Renal pelvis (tissue), 4 donors: ENCODE measurements around the gene LARGE1. TPM values are rescaled to one million over a fixed set of nuclear protein-coding genes. Genes with fewer than 3 reads are reported as not detected.
"Not testable (repeated sequence)": the region's sequence is repeated elsewhere in the genome, so short reads cannot be mapped to it uniquely, and the experiment has no call there.

ENCODE experiments used
- DNase-seq: peaks from one replicate; pipeline ENCODE4 v3.0.0-alpha.2; 2013
- polyA plus RNA-seq, 3 donors: library from polyadenylated mRNA; unstranded; fragments of 120-200 nt; gene quantifications; one replicate each; pipeline ENCODE4 v1.2.1, GENCODE V29; 2013; ENCODE audit not compliant: insufficient read length in 3 of 3

LARGE1 gene
- polyA plus RNA-seq, 3 donors, result 27.6 to 31.2 (median 28.1) TPM

DNA sequence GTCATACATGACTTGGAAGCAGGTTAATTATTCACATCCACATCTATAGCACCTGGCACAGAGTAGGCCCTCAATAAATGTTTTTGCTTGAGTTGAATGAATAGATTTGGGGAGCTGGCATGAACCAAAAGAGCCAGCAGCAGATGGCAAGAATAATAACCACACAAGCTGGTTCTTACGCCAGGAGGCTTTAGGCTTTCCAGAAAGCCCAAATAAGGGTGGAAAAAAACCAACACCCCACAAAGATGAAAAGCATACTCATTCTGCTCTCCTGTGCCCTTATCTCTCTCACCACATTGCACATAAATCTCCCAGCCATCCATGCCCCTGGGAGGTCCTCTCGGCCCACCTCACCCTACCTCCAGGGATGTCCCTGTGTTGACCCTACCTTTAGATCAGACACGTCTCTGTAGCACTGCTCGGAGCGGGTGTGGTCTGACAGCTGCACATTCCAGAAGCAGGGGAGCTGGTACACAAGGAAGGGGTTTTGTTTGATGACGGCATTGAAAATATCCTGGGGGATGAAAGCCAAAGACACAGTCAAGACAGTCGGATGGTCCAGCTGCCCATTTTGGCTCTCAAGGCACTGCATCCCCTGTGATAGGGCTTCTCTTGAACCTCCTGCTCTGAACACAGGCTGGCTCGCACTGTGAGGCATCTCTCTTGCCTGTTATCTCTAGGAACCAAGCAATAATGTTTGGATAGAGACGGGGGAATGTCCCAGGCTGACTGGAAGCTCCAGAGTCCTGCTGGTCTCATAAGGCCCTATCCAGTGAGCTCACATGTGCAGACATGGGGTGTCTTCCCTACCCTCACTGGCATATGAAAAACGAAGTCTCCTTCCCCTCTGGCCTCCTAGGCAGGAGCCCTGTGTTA lies 538.5 kb downstream of the LARGE1 start:
- no peak for DNase-seq

DNA sequence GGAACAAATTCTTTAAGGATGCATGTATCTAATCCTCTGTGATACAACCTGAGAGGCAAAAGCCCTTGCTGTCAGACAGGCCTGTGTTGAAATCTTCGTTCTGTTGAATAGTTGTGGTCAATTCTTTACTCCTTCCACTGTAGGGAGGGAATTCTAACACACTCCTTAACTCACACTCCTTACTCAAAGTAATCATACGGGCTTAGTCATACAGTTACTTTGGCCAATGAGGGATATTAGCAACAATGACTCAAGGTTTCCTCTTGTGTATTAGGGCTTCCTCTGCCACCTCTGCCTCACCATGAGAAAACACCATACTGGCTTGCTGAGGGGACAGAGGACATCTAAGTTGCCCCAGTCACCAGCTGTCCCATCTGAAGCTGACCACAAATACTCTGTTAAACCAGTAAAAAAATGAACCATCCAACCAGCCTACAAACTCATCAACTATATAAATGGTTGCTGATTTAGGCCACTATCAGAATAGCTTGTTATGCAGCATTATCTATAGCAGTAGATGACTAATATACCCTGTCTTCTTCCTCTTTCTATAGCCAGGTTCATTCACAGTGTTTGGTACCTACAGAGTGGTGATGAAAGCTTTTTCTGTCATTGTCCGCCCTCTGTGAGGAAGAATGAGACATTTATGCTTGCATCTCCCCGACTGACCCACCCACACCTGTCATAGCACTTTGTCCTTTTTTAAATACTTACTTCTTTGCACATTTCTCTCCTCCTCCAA lies 539.3 kb downstream of the LARGE1 start:
- DNase-seq, result no peak

DNA sequence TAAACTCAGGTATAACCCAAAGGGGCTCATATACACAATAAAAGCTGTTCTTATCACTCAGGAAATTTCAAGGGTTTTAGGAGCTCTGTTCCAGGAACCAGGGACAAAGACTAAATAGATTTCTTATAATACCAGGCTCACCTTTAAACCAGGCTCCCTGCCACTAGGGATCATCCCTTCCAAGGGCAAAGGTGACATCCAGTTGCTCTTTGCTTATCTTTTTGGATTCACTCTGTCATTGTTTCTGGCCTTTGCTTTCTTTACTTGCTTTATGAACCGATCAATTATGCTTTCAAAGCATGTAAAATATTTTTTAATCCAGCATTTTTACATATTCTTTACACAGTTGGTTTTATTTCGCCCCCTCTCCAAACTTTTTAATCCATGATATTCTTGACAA lies 540.4 kb downstream of the LARGE1 start:
- no peak for DNase-seq

DNA sequence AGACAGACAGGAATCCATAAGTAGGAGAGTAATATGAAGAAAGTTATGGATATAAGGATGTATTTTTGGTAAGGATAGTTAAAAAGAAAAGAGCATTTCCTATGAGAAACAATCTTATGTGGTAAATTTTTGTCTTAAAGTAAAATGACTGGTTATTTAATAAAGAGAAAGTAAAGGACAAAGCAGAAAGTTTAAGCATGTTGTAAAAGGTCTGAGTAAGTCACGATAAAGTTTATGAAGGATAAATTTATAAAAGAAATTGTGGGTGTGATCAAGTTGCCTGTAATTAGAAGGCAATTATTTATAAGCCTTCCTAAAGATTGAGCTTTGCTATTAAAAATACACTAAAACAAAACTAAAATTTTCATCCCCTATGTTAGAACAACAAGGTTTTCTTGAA lies 547.4 kb downstream of the LARGE1 start:
- no peak for DNase-seq

DNA sequence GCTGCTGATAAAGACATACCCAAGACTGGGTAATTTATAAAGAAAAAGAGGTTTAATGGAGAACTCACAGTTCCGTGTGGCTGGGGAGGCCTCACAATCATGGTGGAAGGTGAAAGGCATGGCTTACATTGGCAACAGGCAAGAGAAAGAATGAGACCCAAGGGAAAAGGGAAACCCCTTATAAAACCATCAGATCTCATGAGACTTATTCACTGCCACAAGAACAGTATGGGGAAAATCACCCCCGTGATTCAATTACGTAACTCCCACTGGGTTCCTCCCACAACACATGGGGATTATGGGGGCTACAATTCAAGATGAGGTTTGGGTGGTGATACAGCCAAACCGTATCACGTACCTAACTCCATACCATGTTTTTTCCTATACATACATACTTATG lies 557.0 kb downstream of the LARGE1 start:
- DNase-seq, result not testable (repeated sequence)

DNA sequence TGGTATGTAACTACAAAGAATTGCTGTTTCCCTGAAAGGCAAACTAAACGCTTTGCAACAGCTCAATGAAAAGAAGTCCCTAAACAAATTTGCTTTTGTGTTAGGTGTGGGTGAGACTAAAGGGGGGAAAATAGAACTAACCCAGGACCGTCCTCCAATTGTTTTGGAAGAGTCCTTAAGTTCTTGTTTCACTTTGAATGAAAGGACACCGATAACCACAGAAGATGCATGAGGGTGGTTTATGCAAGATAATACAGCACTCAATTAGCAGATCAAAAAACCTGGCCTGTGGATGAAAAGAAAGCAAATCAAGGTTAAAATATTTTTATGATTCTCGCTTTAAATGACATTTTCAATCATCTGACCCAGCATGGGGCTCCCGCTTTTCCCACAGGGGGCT lies 557.6 kb downstream of the LARGE1 start:
- DNase-seq, result no peak

DNA sequence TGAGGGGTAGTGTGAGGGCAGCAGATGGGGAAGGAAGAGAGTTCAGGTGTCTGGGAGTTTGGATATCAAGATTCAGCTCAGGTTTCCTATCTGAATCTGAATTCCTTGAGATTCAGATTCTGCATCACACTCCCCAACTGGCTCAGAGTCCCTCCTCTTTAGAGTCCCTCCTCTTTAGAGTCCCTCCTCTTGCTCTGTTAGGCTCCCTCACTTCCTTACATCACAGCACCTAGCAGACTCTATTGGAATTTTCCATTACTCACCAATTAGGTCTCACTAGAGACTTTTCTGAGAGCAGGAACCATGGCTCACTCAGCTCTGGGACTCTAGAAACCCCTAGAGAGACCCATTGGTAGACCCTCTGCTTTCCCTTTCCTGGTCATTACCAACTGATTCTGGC lies 558.7 kb downstream of the LARGE1 start:
- no peak for DNase-seq

DNA sequence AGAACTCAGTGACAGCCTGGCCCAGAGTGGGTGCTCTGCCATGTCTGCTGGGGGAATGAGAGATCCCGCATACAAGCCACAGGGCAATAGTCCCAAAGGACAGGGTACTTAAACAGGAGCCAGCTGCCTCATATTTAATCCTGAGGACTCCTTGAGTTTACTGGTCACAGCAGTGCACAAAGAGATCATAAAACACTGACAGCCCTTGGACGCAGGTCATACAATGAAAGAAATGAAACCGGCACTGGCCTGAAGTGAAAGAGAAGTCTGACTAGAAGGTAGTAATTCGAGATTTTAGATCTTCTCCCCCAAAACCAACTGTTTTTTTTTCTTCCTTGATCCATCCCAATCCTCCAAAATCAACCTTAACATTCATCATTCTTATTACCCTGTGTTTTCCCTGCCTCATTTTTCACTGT lies 562.3 kb downstream of the LARGE1 start:
- DNase-seq, result peak; percentile 76

DNA sequence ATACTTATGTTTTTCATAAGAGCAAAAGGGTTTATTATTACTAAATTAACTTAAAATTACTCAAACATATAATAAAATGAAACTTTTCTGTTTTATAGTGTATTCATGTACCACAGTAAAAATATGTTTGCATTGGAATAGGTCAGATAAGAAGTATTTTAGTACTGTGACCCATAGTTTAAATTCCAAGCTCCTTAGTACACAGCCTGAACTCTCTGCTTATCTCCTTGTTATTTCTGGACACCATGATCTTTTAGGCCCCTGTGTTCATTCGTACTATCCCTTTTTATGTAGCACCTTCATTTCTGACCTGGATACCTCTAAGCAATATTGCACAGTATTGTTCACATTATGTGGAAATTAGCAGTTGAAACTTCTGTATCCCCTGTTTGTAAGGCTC lies 565.3 kb downstream of the LARGE1 start:
- DNase-seq, result no peak

DNA sequence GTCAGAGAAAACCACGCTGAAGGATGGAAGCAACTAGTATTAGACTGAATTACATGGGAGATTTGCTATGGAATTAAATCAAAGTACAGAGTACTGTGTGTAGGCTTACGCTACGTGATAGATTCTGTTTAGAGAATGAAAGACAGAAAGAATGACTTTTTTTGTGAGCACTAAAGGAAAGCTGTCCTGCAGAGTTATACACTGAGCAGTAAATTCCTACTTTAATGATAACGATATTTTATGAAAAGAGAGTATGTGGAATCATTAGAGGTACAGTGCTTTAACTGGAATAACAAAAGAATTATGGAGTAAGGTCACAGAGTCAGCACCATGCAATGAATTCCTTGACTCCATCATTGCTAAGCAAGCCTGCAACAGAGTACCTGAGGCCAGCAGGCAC lies 566.8 kb downstream of the LARGE1 start:
- DNase-seq, result no peak

DNA sequence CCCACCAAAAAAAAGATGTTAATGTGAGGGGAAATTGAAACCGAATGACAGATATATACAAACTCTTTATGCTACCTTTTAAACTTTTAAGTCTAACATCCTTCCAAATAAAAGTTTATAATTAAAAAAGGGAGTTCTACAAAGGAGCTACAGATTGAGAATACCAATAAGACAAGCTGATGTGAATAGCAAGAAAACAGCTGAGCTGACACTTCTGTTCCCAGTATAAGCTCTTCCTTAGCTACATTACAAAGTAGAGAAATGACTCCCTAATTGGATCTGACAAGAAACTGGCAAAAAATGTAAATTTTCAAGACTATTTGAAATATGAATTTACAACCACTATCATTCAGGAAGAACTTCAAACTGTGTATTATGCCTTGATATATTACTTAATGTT lies 567.5 kb downstream of the LARGE1 start:
- DNase-seq, result no peak

DNA sequence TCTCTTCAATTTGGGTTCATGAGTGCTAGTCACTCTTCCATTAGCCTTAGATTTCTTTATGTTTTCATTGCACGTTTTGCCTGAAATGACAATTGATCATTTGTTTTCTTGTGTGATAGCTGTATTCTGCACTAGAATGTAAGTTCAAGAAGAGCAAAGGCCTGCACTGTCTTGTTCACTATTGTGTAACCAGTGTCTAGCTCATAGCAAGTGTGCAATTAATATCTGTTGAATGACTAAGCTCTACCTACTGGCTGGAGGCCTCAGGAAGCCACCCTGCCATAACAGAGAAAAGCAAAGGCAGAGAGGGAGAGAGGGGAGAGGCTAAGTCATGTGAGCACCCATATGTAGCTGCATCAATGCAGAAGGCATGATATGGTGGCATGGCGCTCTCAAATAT lies 569.3 kb downstream of the LARGE1 start:
- DNase-seq, result no peak

DNA sequence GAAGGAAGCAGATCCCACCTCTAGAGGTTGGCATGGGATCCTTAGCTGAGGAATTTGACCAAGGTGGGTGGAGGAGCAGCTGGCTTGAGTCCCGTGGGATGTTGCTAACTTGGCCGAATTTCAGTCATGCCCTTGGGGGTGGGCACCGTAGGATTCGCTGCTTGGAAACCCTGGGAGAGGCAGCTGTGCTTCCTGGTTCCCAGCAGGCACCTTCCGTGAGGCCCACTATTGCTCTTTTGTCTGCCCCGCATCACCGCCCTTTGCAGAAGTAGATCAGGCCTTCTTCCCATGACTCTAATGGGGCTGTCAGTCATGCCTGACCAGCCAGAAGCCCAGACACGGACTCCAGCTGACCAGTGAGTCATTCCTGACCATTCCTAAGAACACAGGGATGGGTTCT lies 569.8 kb downstream of the LARGE1 start:
- no peak for DNase-seq

DNA sequence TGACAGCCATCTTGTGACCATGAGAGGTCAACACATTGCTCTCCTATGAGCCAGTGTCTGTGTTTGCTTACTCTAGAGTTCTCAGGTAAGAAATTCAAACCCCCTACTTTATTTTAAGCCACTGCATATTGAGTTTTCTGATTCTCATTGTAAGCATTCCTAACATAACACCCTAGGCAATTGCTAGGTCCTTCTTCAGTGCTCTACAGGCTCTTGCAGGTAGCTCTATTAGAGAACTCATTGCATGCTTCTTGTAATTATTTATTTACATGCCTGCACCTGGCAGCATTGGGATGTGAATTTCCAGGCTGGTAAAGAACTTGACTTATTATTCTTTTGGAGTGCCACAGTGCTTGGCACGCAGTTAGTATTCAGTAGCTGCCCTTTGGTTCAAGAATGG lies 573.3 kb downstream of the LARGE1 start:
- DNase-seq, result no peak

DNA sequence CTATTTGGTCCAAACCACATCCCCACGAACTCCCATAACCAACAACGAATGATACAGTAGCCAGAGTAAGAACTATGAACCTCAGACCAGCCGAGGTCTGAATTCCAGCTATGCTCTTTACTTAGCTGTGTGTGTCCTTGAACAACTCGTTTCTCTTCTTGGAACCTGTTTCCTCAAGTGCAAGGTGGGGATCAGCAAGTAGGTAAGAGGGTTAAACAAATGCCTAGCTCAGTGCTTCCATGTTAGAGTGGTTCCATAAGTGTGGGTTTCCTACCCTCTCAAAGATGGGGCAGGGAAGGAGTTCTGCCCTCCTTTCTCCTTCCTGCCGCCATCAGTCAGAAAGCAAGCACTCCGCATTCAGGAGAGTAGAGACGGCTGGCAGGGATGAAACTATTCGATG lies 578.7 kb downstream of the LARGE1 start:
- no peak for DNase-seq

DNA sequence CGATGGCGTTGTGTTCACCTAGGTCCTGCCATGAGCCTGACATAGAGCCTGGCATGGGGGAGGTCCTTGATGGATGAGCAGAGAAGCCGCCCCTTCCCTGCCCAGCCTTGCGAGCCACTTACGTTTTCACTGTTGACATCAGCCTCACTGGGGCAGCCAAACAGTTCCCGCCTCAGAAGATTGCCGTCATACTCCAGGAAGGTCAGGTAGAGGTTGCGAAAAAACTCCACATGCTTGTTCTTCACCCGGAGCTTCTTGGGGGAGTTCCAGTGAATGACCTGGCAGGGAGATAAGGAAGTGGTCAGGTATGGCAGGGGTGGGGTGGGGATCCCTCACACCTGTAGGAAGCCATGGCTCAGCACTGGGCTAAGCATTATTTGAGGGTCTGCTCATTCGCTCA lies 582.8 kb downstream of the LARGE1 start:
- no peak for DNase-seq

DNA sequence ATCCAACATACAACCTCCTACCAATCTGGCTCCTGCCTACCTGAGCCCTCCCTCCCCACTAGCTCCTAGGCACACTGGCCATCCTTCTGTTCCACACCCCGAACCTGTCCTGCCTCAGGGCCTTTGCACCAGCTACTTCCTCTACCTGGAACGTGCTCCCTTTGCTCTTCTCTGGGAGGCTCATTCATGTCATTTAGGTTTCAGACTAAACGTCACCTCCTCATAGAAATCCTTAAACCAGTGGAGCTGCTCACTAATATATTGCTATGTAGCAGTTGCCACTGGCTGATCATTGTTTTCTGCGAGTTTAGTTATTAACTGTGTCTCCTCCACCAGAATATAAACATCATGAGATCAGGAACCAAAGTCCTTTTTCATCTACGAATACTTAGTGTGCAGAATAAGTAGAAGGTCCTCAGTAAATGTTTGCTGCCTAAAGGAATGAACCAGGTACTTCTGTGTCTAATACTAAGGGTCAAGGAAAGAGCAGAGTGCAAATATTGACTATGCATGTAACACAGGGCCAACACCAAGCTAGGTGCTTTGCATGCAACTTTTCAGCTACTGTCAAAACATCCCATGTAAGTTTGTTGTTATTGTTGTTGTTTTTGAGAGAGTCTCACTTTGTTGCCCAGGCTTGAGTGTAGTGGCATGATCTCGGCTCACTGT lies 584.5 kb downstream of the LARGE1 start:
- DNase-seq, result no peak

DNA sequence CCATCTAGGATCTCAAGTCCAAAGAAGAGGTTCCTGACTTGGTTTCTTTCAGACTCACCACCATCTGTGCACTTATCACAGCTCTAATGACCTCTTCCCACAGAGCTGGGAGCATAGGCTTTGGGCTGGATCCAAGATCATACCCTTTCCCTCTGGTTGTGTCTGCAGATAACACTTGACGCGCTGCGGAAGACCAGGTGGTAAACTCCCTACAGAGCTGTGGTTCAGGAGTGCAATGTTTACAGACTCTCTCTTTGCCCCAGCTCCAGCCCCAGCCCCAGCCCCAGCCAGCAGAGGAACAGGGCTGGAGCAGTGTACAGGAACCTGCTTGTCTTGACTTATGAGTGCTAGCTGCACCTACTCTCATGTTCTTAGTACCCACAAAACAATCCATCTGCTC lies 587.7 kb downstream of the LARGE1 start:
- DNase-seq, result no peak

DNA sequence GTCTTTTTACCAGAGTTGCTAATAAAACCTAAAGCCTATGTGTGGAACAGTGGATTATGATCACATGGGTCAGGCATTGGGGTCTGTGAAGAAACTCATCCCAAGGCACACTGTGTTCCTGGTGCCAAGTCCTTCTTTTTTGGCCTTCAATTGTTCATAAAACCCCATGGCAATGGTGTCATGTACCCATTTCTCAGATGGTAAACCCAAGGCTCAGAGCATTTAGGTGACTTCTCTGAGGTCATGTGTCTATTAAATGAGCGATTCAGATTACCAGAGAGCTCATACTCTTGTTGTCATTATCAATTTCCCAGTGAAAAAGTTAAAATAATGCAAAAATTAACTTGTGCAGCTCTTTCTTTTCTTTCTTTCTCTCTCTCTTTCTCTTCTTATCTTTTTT lies 589.3 kb downstream of the LARGE1 start:
- no peak for DNase-seq

DNA sequence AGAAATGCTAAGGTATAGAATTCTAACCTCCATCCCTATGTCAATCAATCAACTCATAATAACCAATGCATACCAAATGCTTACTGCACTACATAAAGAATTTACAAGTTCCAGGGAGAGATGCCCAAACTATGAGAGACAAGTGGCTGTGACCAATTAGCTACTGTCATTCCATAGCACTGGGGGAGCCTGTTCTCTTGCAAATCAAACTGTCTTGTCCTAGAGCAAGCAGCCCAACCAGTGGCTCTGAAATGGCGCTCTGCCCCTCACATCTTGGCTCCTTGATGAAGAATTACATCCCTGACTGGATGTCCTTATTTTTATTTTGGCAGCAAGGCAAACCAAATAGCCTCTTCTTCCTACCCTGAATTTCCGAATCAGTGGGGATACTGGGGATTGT lies 589.7 kb downstream of the LARGE1 start:
- no peak for DNase-seq

DNA sequence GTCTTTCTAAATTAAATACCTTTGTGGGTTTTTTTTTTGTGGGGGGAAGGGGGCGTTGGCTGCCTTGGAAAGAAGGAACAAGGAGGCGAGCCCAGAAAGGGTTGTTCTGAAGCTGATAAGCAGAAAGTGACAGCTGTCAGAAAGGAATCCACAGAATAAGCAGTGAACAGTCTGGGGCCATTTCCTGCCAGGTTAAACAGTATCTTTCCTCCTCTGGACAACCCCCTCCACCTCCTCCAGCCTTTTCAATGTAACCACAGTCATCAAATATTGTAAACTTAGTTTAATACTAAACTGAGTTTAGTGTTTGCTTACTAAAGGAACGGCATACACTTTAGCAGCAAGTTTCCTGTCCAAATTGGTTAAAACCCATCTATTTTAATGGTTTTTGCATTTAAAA lies 590.9 kb downstream of the LARGE1 start:
- no peak for DNase-seq

DNA sequence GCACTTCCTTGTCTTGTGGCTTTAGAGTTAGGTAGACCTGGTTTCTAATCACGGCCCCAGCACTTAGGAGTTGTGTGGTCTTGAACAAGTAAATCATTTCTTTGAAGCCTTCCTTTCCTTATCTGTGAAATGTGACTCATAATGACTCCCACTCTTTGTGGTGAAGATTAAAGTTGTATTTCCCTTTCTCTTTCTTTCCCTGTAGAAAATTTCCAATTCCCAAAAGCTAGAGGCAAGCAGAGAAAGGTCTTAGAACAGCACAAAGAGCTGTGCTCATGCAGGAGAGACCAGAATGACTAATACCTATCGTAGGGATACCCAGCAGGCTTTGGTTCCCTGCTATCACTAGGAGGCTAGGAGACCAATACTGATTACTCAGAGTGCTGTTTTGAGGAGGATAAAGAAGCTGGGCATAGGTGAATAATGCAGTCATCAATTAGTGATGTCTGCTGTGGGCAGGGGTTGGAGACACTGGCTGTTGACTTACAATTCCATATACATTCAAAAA lies 591.4 kb downstream of the LARGE1 start:
- no peak for DNase-seq
